Measurements from ENCODE around the gene CCDC178. TPM values are rescaled to one million over a fixed set of nuclear protein-coding genes. Genes with fewer than 3 reads are reported as not detected.

The CCDC178 gene
- total and polyA plus RNA-seq, 2 donors (not counting 3 experiments of a cell fraction or from before 2014, with no cell fraction given), result 0.80 to 1.6 TPM

- Histone ChIP-seq H3K9me3 (replicated peaks; ENCODE audit: control insufficient read depth, insufficient read depth, low read length) (no peaks in the 10 kb centered on the region), H3K9me1 (replicated peaks; ENCODE audit: control insufficient read depth, extremely low read depth, insufficient read depth, low read length) (no peaks in the 10 kb centered on the region), H3K4me1 (ENCODE audit: control insufficient read depth, extremely low read depth, insufficient read depth, low read length) (peaks cover 11% of the 10 kb centered on the region), H3K9ac (replicated peaks; ENCODE audit: extremely low read depth, insufficient read depth, low read length) (no peak overlapping the region), H3K36me3 (ENCODE audit: control insufficient read depth in 2 of 2, extremely low read depth in 1 of 2, insufficient read depth in 2 of 2, low read length in 2 of 2) (no peaks in the 10 kb centered on the region), H4K20me1 (replicated peaks; ENCODE audit: control insufficient read depth, extremely low read depth, insufficient read depth, low read length) (no peaks in the 10 kb centered on the region), H3K27me3 (ENCODE audit: control insufficient read depth in 2 of 2, insufficient read depth in 2 of 2, low read length in 2 of 2) (no peaks in the 10 kb centered on the region), H3K27ac (ENCODE audit: insufficient read depth, low read depth, low read length) (no peak overlapping the region), H3K4me2 (ENCODE audit: insufficient read depth, low read length) (peak overlapping the region; percentile 34), H3K79me2 (ENCODE audit: control insufficient read depth, insufficient read depth, low read length) (no peaks in the 10 kb centered on the region), H3K4me3 (replicated peaks in 1 of 3; ENCODE audit: insufficient read depth in 1 of 3, low read depth in 1 of 3, low read length in 3 of 3) (no peak overlapping the region), H2AFZ (ENCODE audit: low read depth, low read length) (peak overlapping the region; percentile 41)
- ChIA-PET POLR2A (no interaction called here), CTCF (interaction anchor here (0.8 to 1.4 kb wide), 6 partner anchors 9 to 186 kb away, joined by 3 to 8 read pairs (median 4); no protein-coding TSS in a partner anchor)
- TF ChIP-seq FOS (IDR thresholded peaks at IDR 0.05; ENCODE audit: borderline replicate concordance, insufficient read depth, low read length), result no peak
- no peak for TF ChIP-seq POLR2AphosphoS5 (IDR thresholded peaks at IDR 0.05; ENCODE audit: insufficient read depth, low read depth, low read length)
- TF ChIP-seq MAX (IDR thresholded peaks at IDR 0.05; ENCODE audit: insufficient read depth, insufficient read length), result no peak
- no peak for TF ChIP-seq POLR2A (IDR thresholded peaks at IDR 0.05; ENCODE audit: low read depth, low read length)
- no peak for TF ChIP-seq JUN (IDR thresholded peaks at IDR 0.05; ENCODE audit: borderline replicate concordance, insufficient read depth, insufficient read length, low read depth)
- no peak for TF ChIP-seq EZH2 (IDR thresholded peaks at IDR 0.05; ENCODE audit: borderline replicate concordance, low read depth, low read length, severe bottlenecking)
- DNase-seq (ENCODE audit: low read depth, low spot score), result no peak
- BruUV-seq (replicated peaks), result no TSS peak
- intact Hi-C loops (cut with micrococcal nuclease), result loop anchor here (2.0 to 5.0 kb wide), 2 partner anchors 66 to 101 kb away; no protein-coding TSS in a partner anchor
- dilution Hi-C loops (cut with MboI; ENCODE audit: extremely low pct_ligation_motif_present, low sequenced_read_pairs), result no loop called here
- FAIRE-seq, result no peak
Measured at GRCh38 chr18:33115917-33116316, 324.6 kb downstream of the CCDC178 start.

- intact Hi-C loops (cut with micrococcal nuclease) (loop anchor here (5.0 kb wide), 1 partner anchor 67 kb away; no protein-coding TSS in a partner anchor), dilution Hi-C loops (cut with MboI; ENCODE audit: extremely low pct_ligation_motif_present, low sequenced_read_pairs) (no loop called here)
- Histone ChIP-seq H3K9me3 (replicated peaks; ENCODE audit: control insufficient read depth, insufficient read depth, low read length) (no peaks in the 10 kb centered on the region), H3K27ac (ENCODE audit: insufficient read depth, low read depth, low read length) (no peak overlapping the region), H3K4me3 (replicated peaks in 1 of 3; ENCODE audit: insufficient read depth in 1 of 3, low read depth in 1 of 3, low read length in 3 of 3) (no peak overlapping the region), H3K36me3 (ENCODE audit: control insufficient read depth in 2 of 2, extremely low read depth in 1 of 2, insufficient read depth in 2 of 2, low read length in 2 of 2) (no peaks in the 10 kb centered on the region), H3K4me2 (ENCODE audit: insufficient read depth, low read length) (no peak overlapping the region), H3K4me1 (ENCODE audit: control insufficient read depth, extremely low read depth, insufficient read depth, low read length) (peaks cover 11% of the 10 kb centered on the region), H3K9me1 (replicated peaks; ENCODE audit: control insufficient read depth, extremely low read depth, insufficient read depth, low read length) (no peaks in the 10 kb centered on the region), H3K9ac (replicated peaks; ENCODE audit: extremely low read depth, insufficient read depth, low read length) (no peak overlapping the region), H4K20me1 (replicated peaks; ENCODE audit: control insufficient read depth, extremely low read depth, insufficient read depth, low read length) (no peaks in the 10 kb centered on the region), H3K79me2 (ENCODE audit: control insufficient read depth, insufficient read depth, low read length) (no peaks in the 10 kb centered on the region), H3K27me3 (ENCODE audit: control insufficient read depth in 2 of 2, insufficient read depth in 2 of 2, low read length in 2 of 2) (no peaks in the 10 kb centered on the region), H2AFZ (ENCODE audit: low read depth, low read length) (no peak overlapping the region)
- CTCF ChIA-PET, result interaction anchor here (1.1 to 1.4 kb wide), 5 partner anchors 9 to 117 kb away, joined by 3 to 8 read pairs (median 4); no protein-coding TSS in a partner anchor
- no TSS peak for BruUV-seq (replicated peaks)
- POLR2A ChIA-PET, result no interaction called here
- DNase-seq (ENCODE audit: low read depth, low spot score), result no peak
- no peak for FAIRE-seq
- TF ChIP-seq JUN (IDR thresholded peaks at IDR 0.05; ENCODE audit: borderline replicate concordance, insufficient read depth, insufficient read length, low read depth) (no peak), POLR2AphosphoS5 (IDR thresholded peaks at IDR 0.05; ENCODE audit: insufficient read depth, low read depth, low read length) (no peak), MYC (IDR thresholded peaks at IDR 0.05; ENCODE audit: low read depth, low read length) (no peak), GATA2 (IDR thresholded peaks at IDR 0.05; ENCODE audit: insufficient read depth, insufficient read length, low read depth, low read length) (no peak)
Measured at GRCh38 chr18:33115476-33115875, 325.0 kb downstream of the CCDC178 start.
